Stimulated activated naive CD8-positive, alpha-beta T cell treated with anti-CD3 and anti-CD28 coated beads, Interleukin-15, Interleukin-2, amounts not matched to agents 100 U/mL and 50 U/mL, for 24 hours (primary cell): Measurements from ENCODE around the gene MESP1.
A peak's percentile ranks its signal among the peaks of the same experiment; 100 is the strongest.

Experiments
- ATAC-seq: fragments of 150-1000 bp; cut with Tn5 transposase; one replicate; pipeline ENCODE4 v1.10.0; 2021
- DNase-seq: peaks from one replicate; pipeline ENCODE4 v3.0.0; 2021

The MESP1 gene

DNA sequence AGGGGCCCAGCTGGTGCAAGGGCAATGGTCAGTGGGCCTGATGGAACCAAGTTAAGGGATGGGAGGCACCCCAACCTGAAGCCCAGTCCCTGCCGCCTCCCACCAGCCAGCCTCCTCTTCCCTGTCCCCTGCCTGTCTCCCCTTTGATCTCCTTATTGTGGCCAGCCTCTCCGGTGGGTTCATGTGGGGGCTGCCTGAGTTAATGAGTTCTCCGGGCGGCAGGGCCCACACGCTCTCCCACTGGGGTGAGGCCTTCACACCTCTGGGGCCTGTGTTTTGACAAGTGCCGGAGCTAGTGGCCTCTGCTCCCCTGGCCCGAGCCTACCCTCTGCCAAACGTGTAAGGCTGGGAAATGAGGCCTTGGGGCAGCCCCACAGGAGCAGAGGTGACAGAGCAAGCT lies 7.2 kb upstream of the MESP1 start:
- ATAC-seq: no peak

DNA sequence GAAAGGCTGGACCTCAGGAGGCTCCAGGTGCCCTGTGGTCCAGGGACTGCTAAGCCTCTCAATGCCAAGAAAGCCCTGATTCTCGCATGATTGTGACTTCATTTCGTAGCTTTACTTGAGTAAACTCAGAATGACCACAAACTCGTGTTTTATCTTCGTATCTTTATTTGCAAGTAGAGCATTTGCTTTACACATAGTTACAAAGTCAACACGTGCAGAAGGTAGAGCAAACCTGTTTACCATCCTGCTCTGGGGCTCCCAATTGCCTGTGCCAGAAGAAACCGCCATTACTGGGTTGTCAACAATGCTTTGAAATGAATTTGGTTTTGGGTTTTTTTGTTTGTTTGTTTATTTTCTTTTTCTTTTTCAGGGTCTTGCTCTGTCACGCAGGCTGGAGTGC lies 5.8 kb upstream of the MESP1 start:
- no peak for DNase-seq
- no peak for ATAC-seq

More for the DNA sequence above, 7.2 kb upstream of the MESP1 start:
- no peak for DNase-seq

DNA sequence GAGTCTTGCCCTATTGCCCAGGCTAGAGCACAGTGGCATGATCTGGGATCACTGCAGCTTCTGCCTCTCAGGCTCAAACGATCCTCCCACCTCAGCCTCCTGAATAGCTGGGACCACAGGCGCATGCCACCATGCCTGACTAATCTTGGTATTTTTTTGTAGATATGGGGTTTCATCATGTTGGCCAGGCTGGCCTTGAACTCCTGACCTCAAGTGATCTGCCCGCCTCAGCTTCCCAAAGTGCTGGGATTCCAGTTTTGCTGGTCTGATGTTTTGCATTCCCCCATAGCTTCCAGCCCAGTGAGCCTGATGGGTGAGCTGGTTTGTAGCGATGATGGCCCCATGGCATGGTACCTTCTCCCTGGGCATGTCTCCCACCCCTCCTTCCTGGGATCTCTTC lies 4.7 kb upstream of the MESP1 start:
- no peak for ATAC-seq
- no peak for DNase-seq

DNA sequence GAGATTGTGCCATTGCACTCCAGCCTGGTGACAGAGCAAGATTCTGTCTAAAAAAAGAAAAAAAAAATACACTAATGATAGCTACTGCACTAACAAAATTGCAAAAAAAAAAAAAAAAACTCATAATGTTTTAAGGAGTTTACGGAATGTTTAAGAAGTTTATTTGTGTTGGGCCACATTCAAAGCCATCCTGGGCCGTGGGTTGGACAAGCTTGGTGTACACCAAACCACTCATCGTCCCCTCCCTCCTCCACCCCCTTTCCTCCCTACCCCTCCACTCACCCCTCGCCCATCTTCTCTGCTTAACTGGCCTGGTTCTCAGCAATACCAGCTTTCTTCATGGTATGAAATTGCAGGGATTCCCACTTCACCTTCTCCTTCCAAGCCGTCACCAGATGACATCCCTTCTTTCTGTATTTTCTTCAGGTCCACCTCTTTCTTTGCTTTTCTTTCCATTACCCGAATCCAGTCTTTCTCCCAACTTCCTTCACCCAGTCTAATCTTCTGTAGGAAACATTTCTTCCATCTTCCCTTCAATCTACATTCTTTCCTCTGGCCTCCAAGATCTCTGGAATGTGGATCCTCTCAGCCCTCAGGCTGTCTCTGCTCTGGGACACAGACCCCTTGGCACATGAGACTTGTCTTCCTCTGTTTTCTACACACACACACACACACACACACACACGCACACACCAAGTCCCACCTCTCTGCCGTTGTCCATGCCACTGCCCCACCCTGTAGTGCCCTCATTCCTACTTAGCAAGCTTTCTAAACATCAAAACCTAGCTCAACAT lies 3.5 kb upstream of the MESP1 start:
- DNase-seq (no peak), ATAC-seq (no peak)

DNA sequence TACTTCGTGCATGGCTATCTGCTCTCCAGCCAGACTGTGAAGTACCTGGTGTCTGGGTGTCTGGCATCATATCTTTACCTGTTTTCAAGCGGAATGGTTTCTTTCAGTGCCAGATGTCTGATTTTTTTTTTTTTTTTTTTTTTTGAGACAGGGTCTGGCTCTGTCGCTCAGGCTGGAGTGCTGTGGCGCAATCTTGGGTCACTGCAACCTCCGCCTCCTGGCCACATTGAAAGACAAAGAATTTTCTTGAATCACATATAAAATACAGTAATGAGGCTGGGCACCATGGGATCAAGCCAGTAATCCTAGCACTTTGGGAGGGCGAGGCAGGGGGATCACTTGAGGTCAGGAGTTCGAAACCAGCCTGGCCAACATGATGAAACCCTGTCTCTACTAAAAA lies 2.8 kb upstream of the MESP1 start:
- ATAC-seq (no peak), DNase-seq (no peak)

DNA sequence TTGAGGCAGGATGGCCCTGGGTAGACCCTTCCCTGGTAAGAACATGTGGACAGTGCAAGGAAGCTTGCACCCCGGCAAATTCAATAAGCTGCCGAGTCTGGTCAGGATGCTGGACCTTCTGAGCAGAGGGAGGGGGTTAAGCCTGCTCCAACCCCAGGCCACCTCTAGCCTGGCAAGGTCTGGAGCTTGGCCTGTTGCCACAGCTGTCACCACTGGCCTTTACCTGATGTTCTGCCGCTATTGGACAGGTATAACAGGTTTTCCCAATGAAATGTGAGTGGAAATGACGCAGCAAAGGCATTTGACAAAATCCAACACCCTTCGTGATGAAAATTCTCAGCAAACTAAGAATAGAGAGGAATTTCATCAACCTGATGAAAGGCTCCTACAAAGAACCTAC lies 699 bp upstream of the MESP1 start:
- no peak for ATAC-seq
- no peak for DNase-seq

DNA sequence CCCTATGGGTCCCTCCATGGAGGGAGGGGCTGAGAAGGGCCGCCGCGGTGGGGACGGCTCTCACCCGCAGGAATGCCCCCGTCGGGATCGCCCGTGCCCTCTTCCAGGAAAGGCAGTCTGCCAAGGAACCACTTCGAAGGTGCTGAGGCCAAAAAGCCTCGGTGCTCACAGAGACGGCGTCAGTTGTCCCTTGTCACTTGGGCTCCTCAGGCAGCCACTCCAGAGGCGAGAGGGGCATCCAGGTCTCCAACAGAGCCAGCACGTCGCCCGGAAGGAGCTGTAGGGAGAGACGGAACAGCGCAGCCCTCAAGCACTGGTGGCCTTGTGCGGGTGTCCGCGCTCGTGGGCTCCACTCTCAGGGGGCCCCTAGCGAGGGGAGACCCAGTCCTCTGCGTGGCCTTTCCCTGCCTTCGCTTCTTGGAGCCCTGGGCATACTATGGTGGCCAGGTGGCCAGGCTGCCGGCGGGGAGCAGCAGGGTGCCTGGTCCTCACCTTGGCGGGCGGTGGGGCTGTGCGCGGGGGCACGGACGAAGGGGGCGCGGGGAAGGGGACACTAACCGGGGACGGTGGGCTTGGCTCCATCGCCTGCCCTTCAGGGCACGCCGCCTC lies 994 bp downstream of the MESP1 start:
- peak; percentile 21 for ATAC-seq
- peak; percentile 21 for DNase-seq

DNA sequence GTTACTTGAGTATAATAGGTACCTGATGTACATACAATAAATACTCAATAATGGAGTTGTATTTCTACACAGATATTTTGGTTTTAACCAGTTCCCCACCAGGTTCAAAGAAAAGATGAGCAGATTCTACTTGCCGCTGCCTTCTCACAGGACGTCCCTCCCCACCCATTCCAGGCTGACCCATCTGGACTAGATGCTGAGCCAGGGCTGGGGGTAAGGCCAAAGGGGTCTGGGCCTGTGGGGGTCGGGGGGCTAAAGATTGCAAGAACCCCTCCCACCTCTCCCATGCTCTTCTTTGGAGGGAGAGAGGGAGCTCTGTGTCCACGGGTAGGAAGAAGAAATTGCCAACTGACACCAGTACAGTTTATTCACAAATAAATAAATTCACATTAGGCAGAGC lies 1.5 kb downstream of the MESP1 start:
- ATAC-seq: no peak
- no peak for DNase-seq

DNA sequence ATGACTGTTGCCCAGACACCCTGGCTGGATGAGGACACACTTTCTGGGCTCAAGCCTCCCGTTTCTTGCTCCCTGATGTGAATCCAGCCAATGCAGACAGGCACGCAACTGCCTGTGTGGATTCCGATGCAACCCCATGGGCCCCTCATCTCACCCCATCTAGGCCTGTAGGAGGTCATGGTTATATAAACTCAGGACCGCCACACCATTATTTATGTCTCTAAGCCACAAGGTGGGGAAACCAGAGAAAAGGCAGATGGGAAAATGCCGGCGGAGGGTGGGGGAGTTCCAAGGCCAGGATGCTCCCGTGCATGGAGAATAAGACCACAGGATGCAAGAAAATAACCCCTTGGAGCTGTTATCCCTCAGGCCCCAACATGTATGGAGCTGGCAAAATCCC lies 2.0 kb downstream of the MESP1 start:
- DNase-seq (no peak), ATAC-seq (no peak)

DNA sequence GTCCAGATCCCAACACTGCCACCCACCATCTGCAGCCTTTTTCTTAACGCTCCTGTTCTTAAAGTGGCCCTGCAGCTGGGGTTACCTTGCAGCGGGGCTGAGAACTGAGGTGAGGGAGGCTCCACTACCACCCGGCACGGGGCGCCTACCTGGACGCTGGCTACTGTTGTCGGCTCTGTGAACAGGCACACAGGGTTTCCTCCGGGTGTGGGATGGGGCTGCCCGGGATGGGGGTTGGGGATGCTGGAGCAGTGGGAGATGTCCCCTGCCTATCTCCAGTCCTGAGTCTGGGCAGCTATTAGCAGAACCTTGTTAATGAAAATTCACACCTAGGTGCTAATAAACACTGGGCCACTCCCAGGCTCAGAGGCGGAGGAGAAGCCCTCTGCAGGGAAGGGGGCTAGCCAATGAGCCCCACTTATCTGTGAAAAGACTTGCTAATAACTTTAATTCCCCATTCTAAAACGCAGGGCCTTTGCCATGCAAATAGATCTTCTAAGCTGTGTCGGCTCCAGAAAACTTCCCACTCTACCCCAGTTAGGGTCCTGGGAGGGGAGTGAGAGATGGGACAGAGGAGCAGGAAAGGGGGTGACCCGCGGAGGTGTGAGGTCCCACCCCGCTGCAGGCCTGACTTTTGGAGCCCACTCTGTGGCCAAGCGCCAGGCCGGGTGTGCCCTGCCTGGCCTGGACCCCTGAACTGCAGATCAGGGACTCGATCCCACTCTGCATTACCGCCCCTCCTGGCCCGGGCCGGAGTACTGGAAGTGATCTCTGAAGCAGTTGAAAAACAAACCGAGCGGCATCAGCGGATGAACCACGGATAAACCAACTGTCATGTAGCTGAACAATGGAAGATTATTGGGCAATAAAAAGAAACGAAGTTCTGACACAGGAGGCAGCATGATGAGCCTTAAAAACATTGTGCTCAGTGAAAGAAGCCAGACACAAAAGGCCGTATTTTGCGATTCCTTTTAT lies 3.1 kb downstream of the MESP1 start:
- DNase-seq (no peak), ATAC-seq (no peak)

DNA sequence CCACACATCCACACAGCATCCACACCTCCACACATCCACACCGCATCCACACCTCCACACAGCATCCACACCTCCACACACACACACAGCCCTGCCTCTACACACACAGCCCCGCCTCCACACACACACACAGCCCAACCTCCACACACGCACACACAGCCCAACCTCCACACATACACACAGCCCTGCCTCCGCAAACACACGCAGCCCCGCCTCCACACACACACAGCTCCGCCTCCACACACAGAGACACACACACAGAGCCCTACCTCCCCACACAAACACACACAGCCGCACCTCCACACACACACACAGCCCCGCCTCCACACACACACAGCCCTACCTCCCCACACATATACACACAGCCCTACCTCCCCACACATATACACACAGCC lies 4.7 kb downstream of the MESP1 start:
- DNase-seq: no peak
- ATAC-seq: no peak

DNA sequence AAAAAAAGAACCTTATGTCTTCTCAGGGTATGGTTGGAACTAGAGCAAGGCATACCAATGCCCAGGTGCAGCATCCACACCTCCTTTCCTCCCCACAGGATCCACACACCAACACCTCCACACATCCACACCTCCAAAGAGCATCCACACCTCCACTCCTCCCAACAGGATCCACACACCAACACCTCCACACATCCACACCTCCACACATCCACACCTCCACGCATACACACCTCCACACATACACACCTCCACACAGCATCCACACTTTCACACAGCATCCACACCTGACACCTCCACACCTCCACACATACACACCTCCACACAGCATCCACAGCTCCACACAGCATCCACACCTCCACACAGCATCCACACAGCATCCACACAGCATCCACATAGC lies 5.3 kb downstream of the MESP1 start:
- DNase-seq (no peak), ATAC-seq (no peak)

DNA sequence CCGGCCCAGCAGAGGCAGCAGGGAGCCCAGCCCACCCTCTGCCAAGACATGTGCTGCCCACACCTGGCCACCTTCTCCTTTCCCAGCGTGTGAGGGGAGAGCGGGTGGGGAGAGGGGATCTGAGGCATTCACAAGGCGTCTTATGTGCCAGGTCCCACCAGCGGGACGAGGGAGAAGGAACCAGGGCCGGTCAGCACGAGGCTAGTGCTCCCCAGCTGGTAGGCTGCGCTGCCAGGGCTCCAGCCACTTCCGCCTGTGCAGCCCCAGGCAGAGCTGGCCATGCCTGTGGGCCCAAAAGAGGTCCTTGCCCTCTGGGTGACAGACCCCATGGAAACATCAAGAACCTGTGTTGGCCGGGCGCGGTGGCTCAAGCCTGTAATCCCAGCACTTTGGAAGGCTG lies 5.9 kb downstream of the MESP1 start:
- ATAC-seq: no peak
- DNase-seq: no peak

DNA sequence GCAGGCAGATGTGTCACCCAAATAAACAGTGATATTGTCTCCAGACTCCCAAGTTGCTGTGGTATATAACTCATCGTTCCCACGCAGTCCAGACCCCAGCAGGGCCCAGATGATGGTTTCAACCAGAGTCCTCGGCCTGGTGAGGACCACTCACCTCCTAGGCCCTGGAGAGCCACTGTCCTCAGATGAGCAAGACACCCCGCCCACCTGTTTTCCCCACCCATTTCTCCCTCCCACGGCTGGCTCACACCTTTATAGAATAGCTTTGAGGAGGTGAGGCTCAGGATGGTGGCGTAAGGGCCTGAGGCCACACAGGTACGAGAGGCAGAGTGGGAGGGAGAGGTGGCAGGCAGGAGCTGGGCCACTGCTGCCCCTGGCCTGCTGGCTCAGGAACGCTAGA lies 7.5 kb downstream of the MESP1 start:
- ATAC-seq (no peak), DNase-seq (no peak)

DNA sequence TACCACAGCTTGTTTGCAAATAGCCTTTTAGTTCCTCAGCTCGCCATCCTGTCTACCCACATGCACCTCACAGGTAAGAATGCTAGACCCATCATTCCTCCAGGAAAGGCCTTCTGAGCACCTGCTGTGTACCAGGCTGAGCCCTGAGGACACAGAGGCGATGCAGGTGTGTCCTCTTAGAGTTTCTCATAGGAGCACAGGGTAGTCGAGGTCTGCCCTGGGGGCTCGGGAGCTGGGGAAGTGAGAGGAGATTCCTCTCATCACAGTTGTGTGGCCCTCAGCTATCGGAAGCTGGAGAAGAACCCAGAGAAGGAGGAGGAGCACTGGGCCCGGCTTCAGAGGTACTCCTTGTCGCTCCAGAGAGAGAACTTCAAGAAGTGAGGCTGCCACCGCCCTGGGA lies 8.0 kb downstream of the MESP1 start:
- ATAC-seq (no peak), DNase-seq (no peak)

DNA sequence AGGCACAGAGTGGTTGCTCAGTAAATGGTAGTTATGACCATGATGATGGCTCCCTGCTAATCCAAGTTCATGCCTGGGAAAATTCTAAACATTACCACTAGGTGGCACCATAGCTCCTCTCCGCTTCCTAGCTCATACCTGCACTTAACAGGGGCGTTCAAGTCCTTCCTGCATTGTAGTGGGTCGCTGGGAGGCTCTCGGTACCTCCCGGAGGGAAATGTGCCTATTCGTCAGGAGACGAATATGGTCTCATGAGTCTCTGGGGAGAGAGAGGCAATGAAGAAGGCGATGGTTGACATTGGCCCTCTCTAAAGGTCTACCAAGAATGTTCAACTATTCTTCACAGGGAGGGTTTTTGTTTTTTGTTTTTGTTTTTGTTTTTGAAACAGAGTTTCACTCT lies 10.9 kb downstream of the MESP1 start:
- DNase-seq (peak; percentile 48), ATAC-seq (peak; percentile 74)

DNA sequence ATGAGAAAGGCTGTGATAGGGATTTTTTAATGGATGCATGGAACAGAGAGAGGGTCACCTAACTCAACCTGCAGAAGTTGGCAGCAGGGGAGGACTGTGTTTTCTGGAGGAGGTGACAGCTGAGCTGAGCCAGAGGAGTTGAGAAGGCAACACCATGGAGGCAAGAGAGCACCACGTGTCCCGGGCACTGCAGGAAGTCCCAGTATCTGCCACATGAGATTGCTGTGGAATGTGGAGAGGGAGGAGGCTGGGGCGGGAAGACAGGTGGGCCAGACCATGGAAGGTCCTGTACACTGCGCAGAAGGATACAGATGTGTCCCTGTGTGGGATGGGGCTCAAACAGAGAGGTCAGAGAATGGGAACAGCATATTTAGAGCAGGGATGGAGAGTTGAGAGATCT lies 15.3 kb downstream of the MESP1 start:
- no peak for DNase-seq
- ATAC-seq: no peak

DNA sequence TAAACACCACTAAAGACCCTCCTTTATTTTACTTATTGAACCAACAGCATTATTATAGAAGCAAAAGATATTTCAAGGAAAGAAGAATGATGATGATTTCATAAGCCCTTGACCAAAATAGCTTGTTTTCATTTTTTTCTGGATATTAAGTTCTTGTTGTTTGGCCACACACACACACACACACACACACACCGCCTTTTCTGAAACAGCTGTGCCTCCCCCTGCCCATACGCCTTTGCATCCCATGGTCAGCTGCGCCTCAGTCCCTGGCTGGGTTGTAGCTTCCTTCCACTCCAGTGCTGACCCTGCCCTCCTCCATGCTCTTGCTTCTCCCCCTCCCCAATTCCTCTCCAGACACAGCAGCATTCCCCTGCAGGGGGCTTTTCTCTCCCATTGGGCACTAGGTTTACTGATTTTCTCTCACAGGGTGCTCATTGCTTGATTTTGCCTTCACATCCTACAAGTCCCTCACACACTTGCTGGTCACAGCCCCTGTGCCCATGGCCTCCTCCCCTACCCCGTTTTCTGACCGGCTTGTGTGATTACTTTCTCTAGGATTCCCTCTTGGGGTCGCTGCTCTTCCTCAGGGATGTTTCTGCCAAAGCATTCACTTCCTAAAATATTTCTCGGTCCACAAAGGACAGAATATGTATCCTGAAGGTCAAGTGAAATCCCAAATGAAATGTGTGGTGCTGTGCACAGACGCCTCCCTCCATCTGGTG lies 18.4 kb downstream of the MESP1 start:
- ATAC-seq (no peak), DNase-seq (no peak)

DNA sequence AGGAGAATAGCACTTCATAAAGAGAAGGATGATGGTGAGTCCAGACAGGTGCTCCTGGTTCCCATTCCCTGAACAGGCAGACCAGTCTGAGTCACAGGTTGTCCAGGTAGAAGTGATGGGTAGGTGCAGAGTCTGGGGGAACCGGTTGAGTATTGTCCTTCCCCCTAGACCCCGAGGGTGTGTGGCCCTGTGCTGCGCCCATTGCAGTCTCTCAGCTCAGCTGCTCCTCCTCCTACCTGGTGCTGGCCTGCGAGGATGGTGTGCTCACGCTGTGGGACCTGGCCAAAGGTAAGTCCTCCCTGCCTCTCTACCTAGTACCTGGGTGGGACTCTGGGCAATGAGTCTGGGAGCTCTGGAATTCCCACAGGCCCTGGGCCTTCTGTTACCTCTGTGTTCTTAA lies 19.8 kb downstream of the MESP1 start:
- no peak for DNase-seq
- no peak for ATAC-seq

DNA sequence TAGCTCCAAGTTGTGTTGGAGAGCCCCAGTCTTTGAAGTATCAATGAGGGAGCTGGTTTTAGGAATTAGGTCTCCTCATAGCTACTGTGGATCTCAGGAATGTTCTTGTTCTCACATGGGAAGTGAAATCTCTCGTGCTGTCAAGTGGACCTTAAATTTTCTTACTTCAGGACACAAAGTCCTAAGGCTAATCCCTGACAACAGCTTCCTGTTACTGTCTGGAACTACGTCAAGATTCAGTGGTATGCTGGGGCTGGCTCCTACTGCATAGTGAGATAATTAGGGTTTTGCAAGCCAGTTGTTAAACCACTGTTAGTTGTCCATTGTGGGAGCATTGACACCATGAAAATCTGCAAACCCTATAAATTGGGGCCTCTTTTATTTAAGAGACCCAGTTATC lies 22.8 kb downstream of the MESP1 start:
- no peak for ATAC-seq
- no peak for DNase-seq

DNA sequence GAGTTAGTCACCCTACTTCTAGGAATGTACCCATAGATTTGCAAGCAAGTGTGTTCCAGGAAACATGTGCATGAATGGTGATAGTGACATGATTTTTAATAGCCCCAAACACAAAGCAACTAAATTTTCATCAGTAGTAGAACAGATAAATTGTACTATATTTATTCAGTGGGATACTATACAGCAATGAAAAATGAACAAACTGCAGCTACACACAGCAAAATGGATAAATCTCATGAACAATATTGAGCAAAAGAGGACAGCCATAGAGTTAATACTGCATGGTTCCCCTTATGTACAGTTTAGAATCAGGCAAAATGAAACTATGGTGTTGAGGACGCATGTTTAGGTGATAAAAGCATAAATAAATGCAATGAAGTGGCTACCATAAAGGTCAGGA lies 26.0 kb downstream of the MESP1 start:
- ATAC-seq: no peak
- DNase-seq: no peak

DNA sequence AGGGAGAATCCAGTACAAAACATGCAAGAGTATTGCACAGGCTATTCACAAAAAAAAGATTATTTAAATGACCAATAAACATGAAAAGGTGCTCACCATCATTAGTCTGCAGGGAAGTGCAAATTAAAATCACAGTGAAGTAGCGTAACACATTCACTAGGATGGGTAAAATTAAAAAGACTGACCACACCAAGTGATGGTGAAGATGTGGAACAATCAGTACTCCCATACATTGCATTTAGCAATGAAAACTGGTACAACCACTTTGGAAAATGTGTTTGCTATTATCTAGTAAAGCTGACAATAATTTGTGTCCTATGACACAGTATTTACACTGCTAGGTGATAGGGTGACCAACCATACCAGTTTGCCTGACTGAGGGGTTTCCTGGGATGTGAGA lies 26.4 kb downstream of the MESP1 start:
- no peak for DNase-seq
- no peak for ATAC-seq
